NOMO-1 (cell line): Measurements from ENCODE around the gene CARS1.

Source experiments
- DNase-seq, 2 experiments: peaks; one replicate each; lab custom pipeline; 2025; ENCODE audit not compliant: unreplicated experiment in 2 of 2; lab: John Stamatoyannopoulos, UW

Gene CARS1

DNA sequence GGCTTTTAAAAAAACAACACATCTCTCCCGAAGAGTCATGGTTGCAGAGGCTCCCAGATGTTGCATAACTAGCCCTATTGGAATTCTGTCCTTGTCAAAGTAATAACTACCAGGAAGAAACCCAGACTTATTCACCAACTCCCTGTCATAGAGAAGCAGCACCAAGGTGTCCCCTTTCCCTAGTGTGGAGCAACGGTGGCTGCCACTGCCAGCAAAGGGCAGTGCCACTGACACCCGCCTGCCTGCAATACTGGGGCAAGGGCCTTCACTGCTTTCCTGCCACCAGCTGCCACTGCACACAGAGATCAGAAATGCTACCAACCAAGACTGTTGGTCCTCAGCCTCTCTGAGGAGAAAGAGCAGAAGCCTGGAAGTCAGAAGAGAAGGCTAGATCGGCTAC, 92.4 kb downstream of the CARS1 start:
- DNase-seq = no peak

DNA sequence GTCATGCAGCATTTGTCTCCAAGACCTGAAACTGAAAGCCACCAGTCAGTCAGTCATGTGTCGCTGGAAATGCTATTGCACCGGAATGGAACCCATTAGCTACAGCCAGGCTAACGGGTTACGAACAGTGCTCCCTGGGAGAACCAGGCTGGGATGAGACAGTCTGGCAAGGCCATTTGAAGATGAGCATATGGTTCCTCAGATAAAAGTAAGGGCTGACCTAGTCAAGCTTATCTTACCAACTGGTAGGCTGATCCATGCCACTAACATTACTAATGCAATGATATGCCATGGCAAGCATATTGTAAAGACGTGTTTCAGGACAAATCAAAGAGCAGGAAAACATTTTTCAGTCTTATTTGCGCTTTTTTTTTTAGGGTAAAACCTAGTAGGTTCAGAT, 93.5 kb downstream of the CARS1 start:
- no peak for DNase-seq

DNA sequence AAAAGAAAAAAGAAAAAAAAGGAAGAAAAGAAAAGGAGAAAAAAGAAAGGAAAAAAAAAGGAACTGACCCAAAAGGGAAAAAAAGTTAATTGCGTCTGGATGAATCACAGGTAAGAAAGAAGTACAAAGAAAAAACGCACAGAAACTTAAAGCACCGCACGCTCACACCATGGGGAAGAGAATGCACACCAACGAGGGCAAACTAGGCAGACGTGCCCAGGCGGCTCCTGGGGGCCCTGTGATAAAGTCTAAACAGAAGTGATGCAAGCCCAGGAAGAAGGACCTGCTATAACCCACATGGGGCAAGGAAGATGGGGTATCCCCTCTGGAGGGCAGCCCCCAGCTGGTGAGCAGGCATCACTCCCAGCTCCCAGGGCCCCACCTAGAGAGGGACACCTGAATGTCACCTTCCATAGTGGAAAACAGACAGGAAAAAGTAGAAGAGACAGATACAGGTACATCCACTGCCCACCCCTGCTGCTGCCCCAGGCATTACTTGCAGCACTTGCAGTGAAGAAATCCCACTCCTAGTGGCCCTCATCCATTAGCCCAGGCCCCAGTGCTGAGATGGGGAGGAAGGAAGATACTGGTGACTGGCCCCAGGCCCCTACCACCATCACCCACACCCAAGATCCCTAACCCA, 94.0 kb downstream of the CARS1 start:
- DNase-seq = peak; percentile 7 to 14

DNA sequence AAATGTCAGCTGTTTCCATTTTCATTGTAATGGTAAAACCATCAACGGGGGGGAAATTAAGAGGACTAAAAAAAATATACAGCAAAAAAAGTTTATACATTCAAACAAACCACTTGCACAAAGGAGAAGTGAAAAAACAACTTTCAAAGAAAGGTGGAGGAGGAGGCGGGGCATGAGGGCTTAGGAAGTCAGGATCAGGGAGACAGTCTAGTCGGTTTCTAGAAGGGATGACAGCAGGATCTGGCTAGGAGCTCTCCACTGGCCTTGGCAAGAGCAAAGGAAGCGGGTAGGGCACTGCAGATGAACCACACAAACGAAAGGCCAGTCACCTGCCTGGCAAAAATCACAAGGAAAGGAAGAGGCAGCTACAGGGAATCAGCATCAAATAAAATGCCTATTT, 96.1 kb downstream of the CARS1 start:
- peak; percentile 15 to 21 for DNase-seq

DNA sequence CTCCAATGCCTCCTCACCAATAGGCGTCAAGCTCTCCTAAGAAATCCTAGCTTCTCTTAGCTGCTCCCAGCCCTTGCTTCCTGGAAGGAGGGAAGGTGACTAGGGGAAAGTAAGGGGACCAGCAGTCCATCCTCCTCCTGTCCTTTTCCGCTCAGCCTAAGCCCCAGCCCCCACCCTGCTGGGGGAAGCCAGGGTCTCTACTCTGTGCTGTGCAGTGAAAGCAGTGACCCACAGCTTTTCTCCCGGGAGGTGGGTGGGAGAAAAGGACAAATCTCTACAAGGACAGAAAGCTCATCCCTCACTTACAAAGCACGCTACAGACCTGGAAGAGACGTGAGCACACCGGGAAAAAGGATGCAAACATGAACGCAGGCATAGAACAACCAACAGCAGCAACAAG, 97.1 kb downstream of the CARS1 start:
- no peak for DNase-seq

DNA sequence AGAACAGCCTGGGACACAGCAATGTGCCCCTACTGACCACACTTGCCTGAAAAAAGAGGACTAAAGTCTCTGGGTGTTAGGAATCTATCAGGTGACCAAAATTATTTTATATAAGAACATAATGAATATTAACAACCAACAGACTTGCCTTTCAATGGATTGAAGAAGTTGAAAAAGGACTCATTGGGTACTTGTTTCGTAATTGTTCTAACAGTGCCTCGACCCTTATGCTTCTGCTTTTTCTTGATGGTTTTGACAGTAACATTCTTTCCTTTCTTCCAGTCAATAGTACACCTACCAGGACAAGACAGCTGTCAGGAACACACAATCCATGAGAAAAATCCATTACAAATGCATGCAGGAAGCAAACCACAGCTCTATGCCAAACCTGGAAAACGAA, 99.0 kb downstream of the CARS1 start:
- peak; percentile 38 to 83 for DNase-seq

DNA sequence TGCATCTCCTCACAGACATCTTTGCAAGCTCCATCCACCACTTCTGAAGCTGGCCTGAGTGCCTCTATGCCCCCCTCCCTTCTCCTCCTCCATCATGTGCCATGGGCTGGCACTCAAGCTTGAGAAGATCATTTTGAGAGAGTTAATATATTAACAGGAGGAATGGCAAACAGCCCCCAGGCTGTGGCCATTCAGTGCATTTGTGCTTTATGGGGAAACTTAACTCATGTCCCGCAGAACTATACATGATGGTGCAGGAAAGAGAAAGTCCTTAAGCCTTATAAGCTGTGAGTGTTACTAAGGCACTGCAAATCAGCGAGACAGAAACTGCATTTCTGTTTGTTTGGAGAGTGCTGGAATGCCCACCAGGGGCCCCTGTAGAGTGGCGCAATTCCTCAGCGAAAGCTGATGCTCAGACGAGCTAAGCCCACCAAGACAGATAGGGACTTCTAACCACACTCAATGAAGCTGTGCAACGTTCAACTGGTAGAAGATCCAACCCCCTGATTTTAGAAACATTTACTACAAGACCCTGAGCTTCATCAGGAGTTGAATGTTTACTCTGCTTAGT, 101.2 kb downstream of the CARS1 start:
- no peak for DNase-seq

DNA sequence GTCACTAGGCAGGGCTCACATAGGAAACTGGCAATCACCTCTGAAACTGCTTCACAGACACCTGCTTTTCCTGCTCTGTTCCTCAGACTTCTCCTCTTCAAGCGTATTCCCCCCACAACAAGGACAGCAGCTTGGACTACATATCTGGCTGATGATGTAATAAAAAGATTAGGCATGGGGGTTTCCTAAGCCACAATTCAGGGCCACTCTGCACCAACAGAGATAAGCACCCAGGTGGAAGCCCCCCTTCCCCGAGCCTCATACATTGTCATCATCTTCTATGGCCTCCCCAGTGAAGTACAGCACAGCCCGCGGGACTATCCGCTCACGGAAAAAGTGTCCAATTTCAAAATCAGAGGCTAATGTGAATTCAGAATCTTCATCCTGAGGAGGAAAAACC, 103.0 kb downstream of the CARS1 start:
- no peak for DNase-seq

DNA sequence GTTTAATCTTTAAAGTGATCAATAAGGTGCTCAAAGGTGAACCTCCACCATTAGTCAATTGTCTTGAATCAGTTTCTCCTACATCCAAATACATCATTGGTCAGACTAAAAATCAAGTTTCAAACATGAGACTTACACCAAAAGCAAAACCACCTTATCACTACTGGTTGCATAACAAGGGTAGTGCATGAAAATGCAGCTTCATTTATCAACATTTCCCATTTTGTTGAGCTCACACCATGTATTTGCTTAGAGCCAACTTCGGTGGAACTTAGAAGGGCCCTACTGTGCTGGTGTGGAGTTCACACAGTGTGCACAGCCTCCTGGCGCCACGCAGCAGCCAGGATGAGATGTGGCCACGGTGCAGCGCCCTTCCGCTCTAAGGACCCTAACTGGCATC, 104.9 kb downstream of the CARS1 start:
- DNase-seq = peak; percentile 29 to 57

DNA sequence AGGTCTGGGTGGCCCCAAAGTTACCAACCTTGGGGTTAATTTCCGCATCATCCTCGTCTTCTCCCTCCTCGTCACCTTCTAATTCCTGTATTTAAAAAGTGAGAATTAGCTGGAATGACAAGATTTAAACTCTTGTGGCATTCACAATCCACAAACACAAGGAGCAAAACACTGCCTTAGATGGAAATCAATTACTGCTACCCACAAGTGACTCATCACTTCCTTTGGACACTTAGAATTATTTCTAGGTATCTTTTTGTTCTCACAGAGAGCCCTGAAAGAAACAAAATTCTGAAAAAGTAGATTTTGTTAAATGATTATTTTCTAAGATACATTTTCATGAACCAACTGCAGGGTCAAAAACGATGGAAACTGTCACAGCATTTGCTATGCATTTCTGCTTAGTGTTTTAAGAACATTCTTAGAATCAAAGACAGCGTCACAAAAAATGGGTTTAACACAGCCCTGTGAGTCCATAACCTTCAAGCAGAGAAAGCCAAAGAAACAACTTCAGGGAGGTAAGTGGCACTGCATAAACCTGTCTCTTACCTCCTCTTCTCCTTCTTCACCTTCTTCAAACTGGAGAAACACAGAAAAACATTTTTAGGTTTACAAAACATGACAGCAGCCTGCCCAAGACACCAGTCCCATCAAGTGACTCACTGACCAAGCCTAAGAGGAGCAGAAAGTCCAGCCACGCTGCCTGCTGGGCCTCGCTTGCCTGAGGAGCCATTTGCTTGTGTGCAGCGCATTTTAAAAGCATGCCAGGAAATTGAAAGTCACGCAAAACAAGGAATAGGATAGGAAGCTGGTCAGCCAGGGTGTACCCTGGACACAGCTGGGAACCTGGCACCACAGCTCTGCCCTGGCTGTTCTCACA, 105.8 kb downstream of the CARS1 start:
- DNase-seq = peak in 1 of 2 experiments; percentile 54
